ENCODE results near the gene SNX8.
"Not testable (repeated sequence)": the region's sequence is repeated elsewhere in the genome, so short reads cannot be mapped to it uniquely, and the experiment has no call there.

The SNX8 gene

DNA sequence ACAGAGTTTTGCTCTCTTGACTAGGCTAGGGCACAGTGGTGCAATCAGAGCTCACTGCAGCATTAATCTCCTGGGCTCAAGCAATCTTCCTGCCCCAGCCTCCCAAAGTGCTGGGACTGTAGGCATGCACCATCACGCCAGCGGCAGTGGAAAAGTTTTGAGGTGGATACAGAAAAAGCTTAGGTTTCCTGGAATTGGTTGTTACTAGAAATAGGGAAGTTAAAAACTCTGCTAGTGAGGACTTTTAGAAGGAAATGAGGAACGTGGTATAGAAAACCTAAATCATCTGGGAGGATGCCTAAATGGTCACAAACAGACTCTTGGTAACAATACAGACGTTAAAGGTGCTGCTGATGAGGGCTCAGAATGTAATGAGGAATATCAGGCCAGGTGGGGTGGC, 10.9 kb upstream of the SNX8 start:
- DNase-seq, result peak; percentile 63 to 69

DNA sequence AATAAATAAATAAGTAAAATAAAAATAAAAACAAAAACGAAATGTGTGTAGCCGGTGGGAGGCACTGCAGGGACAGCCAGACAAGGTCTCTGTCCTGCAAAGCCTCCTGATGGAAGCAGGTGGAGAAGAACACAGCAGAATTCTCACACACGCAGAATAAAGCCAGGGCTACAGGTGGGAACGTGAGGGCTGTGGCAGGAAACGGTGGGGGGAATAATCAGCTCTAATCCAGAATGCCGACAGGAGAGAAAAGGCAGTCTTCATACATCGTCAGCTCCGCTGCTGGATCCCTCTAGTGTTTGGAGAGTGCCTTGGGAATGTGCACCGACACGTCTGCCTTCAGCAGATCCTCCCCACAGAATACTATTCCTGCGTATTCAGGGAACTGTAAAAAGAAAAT, 6.8 kb upstream of the SNX8 start:
- no peak for DNase-seq

DNA sequence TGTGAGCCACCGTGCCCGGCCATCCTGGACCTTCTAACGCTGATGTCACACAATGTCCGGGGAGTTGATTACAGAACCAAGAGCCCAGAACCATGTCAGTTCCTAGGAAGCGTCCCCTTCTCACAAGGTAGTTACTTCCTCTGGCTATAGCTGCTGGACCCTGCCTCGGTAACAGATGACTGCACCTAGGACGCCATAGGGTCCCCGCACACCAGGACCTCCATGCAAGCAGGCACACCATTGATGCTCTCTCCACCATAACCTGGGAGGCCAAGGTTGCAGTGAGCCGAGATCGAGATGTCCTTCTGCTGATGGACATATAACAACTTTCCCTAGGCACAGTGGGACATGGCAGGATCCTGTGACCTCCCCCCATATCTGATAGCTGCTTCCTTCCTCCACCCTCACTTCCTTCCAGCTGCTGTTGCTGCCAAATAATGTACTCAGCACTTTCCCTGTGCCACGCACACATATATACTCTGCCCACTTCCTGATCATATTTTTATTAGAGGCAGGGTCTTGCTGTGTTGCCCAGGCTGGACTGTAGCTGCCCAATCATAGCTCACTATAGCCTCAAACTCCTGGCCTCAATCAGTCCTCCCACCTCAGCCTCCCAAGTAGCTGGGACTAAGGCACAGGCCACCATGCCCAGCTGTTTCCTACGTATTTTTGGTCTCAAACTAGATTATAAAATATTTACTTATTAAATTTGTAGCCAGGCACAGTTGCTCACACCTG, 3.5 kb upstream of the SNX8 start:
- DNase-seq, result no peak

DNA sequence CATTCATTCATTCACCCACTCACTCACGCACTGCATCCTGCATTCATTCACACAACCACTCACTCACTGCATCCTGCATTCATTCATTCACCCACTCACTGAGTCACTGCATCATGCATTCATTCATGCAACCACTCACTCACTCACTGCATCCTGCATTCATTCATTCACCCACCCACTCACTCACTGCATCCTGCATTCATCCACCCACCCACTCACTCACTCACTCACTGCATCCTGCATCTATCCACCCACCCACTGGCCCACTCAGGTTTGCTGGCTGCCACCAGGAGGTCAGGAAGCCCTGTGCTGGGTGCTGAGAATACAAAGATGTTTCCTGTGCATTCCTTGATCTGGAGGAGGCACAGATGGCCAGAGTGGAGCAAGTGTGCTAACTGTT, 2.3 kb upstream of the SNX8 start:
- no peak for DNase-seq

DNA sequence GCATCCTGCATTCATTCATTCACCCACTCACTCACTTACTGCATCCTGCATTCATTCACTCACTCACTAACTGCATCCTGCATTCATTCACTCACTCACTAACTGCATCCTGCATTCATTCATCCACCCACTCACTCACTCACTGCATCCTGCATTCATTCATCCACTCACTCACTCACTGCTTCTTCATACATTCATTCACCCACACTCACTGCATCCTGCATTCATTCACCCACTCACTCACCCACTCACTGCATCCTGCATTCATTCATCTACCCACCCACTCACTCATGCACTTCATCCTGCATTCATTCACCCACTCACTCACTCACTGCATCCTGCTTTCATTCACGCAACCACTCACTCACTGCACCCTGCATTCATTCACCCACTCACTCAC, 1.5 kb upstream of the SNX8 start:
- DNase-seq, result no peak

DNA sequence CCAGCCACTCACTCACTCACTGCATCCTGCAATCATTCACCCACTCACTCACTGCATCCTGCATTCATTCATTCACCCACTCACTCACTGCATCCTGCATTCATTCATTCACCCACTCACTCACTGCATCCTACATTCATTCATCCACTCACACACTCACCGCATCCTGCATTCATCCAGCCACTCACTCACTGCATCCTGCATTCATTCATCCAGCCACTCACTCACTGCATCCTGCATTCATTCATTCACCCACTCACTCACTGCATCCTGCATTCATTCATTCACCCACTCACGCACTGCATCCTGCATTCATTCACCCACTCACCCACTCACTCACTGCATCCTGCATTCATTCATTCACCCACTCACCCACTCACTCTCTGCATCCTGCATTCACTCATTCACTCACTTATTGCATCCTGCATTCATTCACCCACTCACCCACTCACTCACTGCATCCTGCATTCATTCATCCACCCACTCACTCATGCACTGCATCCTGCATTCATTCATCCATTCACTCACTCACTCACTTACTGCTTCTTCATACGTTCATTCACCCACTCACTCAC, 802 bp upstream of the SNX8 start:
- DNase-seq, result not testable (repeated sequence)

DNA sequence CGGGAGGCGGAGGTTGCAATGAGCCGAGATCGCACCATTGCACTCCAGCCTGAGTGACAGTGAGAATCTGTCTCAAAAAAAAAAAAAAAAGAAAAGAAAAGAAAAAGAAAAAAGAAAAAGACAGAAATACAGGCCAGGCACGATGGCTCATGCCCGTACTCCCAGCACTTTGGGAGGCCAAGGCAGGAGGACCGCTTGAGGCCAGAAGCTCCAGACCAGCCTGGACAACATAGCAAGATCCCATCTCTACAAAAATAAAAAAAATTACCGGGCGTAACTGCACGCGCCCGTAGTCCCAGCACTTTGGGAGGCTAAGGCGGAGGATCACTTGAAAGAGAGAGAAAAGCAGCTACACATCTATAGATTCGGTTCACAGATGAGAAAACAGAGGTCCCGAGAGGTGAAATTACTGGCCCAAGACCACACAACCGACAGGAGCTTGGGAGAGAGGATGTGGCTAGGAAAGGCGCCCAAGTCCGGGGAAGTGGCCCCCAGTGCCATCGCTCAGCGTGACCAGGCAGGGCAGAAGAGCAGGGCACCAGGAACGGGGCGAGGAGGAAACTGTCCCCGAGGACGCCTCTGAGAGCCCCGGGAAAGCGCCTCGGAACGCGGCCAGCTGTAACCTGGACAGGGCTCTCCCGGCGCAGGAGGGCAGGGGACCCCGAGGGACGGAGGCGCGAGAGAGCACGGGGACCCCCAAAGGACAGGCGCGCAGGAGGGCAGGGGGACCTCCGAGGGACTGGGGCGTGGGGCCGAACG, 612 bp downstream of the SNX8 start:
- no peak for DNase-seq

DNA sequence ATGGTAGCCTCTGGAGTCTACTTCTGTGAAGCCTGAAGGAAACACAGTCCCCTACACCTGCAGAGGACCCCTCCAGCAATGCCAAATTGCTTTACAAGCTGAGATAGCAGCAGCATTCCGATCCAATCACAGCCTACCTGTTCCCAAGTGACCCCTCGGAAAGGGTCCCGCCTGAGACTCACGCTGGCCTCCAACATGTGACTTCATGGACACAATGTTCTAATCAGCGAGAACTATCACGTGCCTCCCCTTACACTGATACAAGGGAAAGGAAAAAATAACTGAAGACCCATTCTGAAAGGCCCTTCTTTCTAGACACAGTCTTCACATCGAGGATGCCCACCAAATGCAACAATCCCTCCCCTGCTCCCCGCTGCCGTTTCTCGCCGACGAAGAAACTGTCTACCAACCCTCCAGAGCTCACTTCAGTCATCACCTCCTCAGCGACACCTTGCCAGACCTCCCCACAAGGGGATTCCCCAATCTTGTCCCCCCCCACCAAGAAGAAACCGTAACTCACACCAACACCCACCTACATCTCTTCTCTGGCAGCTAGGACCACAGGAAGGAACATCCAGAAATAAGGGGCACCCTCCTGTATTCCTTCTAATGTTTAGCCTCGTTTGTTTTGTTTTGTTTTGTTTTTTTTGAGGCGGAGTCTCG, 1.8 kb downstream of the SNX8 start:
- DNase-seq, result no peak

DNA sequence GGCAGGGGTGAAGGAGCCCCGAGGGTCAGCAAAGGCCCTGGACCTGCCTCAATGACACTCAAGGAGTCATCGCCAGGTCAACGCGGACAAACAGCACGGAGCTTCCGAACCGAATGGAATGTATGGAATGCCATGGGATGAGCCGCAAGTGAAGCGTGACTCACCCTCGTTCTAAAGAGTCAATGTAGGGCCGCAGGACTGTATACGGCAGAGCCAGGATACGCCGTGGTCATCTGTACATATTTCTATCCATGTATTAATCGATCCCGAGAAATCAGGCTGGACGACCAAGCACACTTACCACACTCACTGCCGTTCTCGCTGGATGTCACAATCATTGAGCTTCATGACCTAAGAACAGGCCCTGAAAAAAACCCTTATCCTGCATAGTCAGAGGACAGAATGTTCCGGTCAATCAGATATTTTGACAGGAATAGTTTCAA, 4.3 kb downstream of the SNX8 start:
- no peak for DNase-seq

DNA sequence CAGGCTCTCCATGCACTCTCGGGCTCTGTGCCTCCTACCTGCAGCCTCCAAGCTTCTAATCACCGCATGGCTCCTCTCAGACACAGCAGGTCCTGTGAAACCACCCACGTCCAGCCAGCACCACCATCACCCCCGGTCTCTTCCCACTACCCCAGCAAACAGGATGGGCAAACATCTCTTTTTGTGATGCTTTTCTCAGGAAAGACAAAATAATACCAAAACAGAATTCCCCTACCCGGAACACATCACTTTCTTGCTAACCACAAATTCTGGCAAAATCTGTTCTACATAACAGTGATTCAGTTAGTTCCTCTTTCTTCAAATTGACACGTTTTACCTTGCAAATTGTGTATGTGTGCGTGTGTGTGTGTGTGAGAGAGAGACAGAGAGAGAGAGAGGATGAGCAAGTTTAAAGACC, 6.5 kb downstream of the SNX8 start:
- DNase-seq, result peak; percentile 6 to 19

DNA sequence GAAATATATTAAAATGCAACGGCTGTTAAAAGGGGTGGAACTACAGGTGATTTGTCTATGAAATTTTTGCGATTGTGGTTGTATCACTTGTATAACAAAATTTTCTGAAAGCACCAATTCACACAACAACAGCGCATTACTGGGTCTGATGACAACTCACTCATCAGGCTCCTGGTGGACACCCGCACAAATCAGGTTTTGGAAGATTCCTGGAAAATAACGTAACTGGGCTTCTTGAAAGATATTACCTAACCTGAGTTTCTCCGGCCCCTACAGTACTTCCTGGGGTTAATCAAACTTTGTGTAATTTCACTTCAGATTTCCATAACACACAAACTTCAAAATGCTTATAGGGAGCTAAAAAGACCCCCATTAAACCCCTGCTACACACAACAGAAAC, 7.6 kb downstream of the SNX8 start:
- no peak for DNase-seq

DNA sequence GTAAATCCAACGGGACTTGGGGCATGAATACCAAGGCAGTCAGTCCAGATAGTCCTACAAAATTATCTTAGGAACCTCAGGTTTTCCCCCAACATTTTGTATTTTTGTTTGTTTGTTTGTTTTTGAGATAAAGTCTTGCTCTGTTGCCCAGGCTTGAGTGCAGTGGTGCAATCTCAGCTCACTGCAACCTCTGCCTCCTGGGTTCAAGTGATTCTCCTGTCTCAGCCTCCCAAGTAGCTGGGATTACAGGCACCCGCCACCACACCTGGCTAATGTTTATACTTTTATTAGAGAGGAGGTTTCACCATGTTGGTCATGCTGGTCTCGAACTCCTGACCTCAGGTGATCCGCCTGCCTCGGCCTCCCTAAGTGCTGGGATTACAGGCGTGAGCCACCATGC, 9.0 kb downstream of the SNX8 start:
- DNase-seq, result not testable (repeated sequence)

DNA sequence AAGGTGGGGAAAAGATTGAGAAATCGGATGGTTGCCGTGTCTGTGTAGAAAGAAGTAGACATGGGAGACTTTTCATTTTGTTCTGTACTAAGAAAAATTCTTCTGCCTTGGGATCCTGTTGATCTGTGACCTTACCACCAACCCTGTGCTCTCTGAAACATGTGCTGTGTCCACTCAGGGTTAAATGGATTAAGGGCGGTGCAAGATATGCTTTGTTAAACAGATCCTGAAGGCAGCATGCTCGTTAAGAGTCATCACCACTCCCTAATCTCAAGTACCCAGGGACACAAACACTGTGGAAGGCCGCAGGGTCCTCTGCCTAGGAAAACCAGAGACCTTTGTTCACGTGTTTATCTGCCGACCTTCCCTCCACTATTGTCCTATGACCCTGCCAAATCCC, 10.7 kb downstream of the SNX8 start:
- not testable (repeated sequence) for DNase-seq

DNA sequence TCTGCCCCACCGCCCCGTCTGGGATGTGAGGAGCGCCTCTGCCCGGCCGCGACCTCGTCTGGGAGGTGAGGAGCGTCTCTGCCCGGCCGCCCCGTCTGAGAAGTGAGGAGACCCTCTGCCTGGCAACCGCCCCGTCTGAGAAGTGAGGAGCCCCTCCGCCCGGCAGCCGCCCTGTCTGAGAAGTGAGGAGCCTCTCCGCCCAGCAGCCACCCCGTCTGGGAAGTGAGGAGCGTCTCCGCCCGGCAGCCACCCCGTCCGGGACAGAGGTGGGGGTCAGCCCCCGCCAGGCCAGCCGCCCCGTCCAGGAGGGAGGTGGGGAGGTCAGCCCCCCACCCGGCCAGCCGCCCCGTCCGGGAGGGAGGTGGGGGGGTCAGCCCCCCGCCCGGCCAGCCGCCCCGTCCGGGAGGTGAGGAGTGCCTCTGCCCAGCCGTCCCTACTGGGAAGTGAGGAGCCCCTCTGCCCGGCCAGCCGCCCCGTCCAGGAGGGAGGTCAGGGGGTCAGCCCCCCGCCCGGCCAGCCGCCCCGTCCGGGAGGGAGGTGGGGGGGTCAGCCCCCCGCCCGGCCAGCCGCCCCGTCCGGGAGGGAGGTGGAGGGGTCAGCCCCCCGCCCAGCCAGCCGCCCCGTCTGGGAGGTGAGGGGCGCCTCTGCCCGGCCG, 11.4 kb downstream of the SNX8 start:
- DNase-seq, result not testable (repeated sequence)

DNA sequence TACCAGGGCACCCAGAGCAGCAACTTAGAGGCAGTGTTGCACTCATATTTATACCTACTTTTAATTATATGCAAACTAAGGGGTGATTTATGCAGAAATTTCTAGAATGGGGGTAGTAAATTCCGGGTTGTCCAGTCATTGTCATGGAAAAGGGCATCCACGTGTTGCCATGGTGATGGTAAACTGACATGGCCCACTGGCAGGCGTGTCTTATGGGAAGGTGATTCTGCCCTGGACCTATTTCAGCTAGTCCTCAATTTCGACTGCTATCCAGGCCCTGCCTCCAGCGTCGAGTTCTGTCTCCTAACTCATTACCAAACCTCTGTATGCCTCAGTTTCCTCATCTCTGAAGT, 12.8 kb downstream of the SNX8 start:
- DNase-seq, result no peak

DNA sequence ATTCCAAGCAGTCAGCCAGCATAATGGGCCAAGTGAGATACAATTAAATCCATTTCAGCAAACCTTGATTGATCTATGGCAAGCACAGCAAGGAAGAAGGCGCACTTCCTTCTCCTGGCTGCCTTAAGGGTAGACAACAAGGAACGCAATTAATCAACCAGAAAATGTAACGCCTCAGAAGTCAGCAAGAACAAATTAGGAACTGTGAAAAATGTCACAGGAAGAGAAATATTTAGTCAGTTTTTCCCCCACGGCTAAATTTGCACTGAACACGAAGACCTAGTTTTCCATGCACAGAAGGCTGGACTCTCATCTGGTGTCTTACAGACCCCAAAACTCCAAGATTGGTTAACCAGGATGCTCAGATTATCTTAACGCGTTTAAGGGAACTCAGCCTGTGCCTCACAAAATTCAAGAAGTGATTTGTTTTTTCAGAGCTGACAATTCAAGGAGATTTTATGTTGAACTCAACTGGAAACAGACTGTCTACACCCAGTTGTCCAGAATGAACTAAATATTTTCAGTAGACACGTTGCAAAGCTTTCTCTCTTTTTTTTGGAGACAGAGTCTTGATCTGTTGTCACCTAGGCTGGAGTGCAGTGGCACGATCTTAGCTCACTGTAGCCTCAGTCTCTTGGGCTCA, 14.2 kb downstream of the SNX8 start:
- DNase-seq, result peak in 1 of 2 experiments; percentile 15

DNA sequence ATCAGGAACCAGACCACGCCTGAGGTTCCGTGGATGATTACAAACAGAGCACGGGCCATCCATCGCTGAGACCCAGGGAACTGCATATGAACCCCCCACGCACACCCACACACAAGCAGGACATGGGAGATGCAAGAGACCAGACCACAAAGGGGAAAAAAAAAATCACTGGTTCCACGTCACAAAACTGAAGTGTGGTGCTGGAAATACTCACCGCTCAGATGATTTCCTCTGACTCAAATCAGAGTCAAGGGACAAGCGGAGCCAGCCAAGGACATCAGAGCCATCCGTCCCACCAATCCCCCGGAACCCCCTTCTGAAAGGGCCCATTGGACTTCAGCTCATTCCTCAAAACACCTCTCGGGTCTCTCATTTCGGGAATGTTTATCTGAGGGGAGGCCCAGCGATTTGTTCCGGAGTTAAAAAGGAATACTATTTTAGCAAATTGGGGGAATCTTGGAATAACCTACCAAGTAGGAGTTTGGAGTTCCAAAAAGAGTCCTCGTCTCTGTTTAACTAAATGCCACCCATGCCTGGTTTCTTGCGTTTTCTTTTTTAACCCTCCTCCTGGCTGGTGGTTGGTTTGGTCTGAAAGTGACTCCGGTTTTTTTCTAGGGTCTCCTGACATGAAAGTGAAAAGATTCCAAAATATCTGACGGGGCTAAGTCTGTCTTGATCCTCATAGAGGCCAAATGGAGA, 15.0 kb downstream of the SNX8 start:
- no peak for DNase-seq

DNA sequence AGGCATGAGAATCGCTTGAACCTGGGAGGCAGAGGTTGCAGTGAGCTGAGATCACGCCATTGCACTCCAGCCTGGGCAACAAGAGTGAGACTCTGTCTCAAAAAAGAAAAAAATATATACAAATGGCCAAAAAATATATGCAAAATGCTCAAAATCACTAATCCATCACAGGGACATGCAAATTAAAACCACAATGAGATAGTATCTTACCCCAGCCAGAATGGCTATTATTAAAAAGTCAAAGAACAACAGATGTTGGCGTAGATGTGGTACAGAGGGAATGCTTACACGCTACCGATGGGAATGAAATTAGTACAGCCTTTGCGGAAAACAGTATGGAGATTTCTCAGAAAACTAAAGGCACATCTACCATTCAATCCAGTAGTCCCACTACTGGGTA, 17.4 kb downstream of the SNX8 start:
- no peak for DNase-seq

DNA sequence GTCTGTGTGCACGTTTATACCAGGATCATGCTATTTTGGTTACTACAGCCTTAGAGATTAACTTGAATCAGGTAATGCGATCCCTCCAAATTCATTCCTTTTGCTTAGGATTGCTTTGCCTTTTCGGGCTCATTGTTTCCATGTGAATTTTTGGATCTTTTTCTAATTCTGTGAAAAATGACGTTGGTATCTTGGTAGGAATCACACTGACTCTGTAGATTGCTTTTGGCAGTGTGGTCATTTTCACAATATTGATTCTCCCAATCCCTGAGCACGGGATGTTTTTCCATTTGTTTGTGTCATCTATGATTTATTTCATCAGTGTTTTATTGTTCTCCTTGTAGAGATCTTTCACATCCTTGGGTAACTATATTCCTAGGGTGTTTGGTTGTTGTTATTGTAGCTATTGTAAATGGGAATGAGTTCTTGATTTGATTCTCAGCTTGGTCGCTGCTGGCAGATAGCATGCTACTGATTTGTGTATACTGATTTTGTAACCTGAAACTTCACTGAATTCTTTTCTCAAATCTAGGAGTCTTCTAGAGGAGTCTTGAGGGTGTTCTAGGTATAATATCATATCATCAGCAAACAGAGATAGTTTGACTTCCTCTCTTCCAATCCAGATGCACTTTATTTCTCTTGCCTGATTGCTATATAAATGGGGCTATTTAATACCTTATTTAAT, 18.2 kb downstream of the SNX8 start:
- no peak for DNase-seq

DNA sequence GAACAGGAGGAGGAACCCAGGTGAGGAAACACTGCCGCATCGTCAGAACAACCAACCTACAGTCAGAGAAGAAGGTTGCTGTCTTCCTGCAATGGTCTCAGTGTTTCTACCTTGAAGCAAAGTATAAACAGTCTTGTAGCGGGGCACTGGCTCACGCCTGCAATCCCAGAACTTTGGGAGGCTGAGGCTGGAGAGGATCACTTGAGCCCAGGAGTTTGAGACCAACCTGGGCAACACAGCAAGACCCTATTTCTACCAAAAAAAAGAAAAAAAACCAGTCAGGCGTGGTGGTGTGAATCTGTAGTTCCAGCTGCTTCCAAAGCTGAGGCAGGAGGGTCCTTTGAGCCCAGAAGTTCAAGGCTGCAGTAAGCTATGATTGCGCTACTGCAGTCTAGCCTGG, 23.4 kb downstream of the SNX8 start:
- DNase-seq, result no peak

DNA sequence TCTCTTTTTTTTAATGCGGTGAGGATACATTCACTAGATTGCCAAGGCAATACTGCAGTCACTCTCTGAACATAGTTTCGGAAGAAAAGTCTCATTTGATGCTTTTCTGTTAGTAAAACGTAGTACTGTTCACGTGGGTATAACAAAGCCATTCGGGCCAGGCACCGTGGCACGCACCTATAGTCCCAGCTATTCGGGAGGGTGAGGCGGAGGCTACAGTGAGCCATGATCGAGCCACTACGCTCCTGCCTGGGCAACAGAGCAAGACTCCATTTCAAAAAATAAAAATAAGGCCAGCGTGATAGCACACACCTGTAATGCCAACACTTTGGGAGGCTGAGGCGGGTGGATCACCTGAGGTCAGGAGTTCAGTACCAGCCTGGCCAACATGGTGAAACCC, 24.6 kb downstream of the SNX8 start:
- DNase-seq, result no peak

Measured in AML-193 (cell line).